ENCODE results near the gene ZNF618.

DNA sequence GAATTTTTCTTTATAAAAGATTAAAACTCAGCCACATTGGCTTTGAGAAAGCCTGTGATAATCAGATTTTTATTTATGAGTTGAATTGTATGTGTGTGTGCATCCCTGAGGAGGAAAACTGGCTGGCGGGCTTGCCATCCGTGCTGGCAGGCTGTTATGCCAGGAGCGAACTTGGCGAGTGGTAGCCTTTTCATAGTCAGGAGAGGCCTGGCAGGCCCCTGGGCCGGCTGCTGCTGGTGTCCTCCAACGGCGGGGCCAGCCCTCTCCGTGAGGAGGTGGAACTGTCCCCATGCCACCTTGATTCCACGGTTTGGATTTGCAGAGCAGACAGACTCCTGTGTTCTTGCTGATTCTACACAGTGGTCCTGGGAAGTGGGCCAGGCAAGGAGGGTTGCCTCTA lies 43.3 kb downstream of the ZNF618 start:
- TF ChIP-seq, protein P1, sequence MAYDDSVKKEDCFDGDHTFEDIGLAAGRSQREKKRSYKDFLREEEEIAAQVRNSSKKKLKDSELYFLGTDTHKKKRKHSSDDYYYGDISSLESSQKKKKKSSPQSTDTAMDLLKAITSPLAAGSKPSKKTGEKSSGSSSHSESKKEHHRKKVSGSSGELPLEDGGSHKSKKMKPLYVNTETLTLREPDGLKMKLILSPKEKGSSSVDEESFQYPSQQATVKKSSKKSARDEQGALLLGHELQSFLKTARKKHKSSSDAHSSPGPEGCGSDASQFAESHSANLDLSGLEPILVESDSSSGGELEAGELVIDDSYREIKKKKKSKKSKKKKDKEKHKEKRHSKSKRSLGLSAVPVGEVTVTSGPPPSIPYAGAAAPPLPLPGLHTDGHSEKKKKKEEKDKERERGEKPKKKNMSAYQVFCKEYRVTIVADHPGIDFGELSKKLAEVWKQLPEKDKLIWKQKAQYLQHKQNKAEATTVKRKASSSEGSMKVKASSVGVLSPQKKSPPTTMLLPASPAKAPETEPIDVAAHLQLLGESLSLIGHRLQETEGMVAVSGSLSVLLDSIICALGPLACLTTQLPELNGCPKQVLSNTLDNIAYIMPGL (CRISPR knock-in tag; IDR thresholded peaks at IDR 0.05) = no peak
- TF ChIP-seq, protein P2, sequence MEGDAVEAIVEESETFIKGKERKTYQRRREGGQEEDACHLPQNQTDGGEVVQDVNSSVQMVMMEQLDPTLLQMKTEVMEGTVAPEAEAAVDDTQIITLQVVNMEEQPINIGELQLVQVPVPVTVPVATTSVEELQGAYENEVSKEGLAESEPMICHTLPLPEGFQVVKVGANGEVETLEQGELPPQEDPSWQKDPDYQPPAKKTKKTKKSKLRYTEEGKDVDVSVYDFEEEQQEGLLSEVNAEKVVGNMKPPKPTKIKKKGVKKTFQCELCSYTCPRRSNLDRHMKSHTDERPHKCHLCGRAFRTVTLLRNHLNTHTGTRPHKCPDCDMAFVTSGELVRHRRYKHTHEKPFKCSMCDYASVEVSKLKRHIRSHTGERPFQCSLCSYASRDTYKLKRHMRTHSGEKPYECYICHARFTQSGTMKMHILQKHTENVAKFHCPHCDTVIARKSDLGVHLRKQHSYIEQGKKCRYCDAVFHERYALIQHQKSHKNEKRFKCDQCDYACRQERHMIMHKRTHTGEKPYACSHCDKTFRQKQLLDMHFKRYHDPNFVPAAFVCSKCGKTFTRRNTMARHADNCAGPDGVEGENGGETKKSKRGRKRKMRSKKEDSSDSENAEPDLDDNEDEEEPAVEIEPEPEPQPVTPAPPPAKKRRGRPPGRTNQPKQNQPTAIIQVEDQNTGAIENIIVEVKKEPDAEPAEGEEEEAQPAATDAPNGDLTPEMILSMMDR (IDR thresholded peaks at IDR 0.05) = no peak
- no peak for TF ChIP-seq ZMAT4 (CRISPR knock-in tag; IDR thresholded peaks at IDR 0.05)
- no peak for TF ChIP-seq FOXK1 (CRISPR knock-in tag; IDR thresholded peaks at IDR 0.05)
- no peak for TF ChIP-seq TP53 (CRISPR knock-in tag; IDR thresholded peaks at IDR 0.05)
- TF ChIP-seq ZBTB21 (CRISPR knock-in tag; IDR thresholded peaks at IDR 0.05; ENCODE audit: borderline replicate concordance) = no peak
- TF ChIP-seq CREB1 (CRISPR knock-in tag; IDR thresholded peaks at IDR 0.05) = no peak
- no peak for TF ChIP-seq MXD4 (CRISPR knock-in tag; IDR thresholded peaks at IDR 0.05; ENCODE audit: borderline replicate concordance)
- no peak for TF ChIP-seq ZBTB43 (CRISPR knock-in tag; IDR thresholded peaks at IDR 0.05)
- no peak for TF ChIP-seq USF2 (CRISPR knock-in tag; IDR thresholded peaks at IDR 0.05)
- no peak for TF ChIP-seq NR3C1 (CRISPR knock-in tag; conservative IDR thresholded peaks at IDR 0.05; ENCODE audit: low read depth)
- no peak for TF ChIP-seq NFYB (CRISPR knock-in tag; conservative IDR thresholded peaks at IDR 0.05; ENCODE audit: low read depth)
